Right atrium auricular region (tissue), 2 donors: ENCODE results near the gene UHRF1. TPM values are rescaled to one million over a fixed set of nuclear protein-coding genes. Genes with fewer than 3 reads are reported as not detected.
"Not testable (repeated sequence)": the region's sequence is repeated elsewhere in the genome, so short reads cannot be mapped to it uniquely, and the experiment has no call there.

Source experiments
- DNase-seq: peaks from one replicate; pipeline ENCODE4 v3.0.0-alpha.2; 2019; ENCODE audit warnings: low spot score
- H3K27ac ChIP-seq, 2 donors: fragments of 200-600 bp; sonication (generic); 1 replicate in 1 of 2; 2 replicates in 1 of 2; pipeline ENCODE4 v1.5.1; 2016 to 2019
- H3K27me3 ChIP-seq, 2 donors: fragments of 200-600 bp; sonication (generic); one replicate each; pipeline versions ENCODE4 v1.5.1 to v1.6.0; 2017 to 2019
- H3K36me3 ChIP-seq: fragments of 200-600 bp; sonication (generic); one replicate; pipeline ENCODE4 v1.5.1; 2016
- H3K4me1 ChIP-seq, 2 donors: fragments of 200-600 bp; sonication (generic); one replicate each; pipeline versions ENCODE4 v1.5.1 to v1.6.0; 2017 to 2019
- H3K4me3 ChIP-seq, 2 donors: fragments of 200-600 bp; sonication (generic); 1 replicate in 1 of 2; 2 replicates in 1 of 2; pipeline ENCODE4 v1.5.1; 2017 to 2019; ENCODE audit warnings: mild to moderate bottlenecking in 1 of 2, moderate library complexity in 1 of 2
- H3K9me3 ChIP-seq, 2 donors: fragments of 200-600 bp; sonication (generic); one replicate each; pipeline ENCODE4 v1.5.1; 2019
- total RNA-seq, 2 donors: library from RNA; depleted of rRNA; stranded (reverse); fragments of >200 nt; gene quantifications; one replicate each; pipeline ENCODE4 v1.1.0, GENCODE V29; 2016
- TF ChIP-seq, protein P1 (sequence below), 2 donors: fragments of 200-600 bp; sonication (generic); IDR thresholded peaks; one replicate each; pipeline ENCODE4 v1.5.1; 2019; ENCODE audit warnings: antibody characterized with exemption in 2 of 2

UHRF1 gene
- total RNA-seq, 2 donors from 2014 or later, result 0.28 to 0.33 TPM

DNA sequence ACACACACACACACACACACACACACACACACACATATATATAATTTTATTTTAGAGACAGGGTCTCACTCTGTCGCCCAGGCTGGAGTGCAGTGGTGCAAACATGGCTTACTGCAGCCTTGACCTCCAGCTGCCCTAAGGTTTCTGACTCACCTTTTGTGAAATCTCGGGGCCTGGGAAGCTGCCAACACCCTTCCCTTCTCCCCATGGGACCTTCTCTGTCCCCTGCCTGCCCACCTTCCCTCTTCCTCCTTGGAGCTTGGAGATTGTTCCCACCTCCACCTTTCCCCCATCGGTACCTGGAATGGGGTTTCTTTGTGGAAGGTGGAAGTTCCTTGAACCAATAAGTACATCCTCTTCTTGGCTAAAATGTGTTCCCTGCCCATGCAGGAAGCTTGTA lies 12.9 kb upstream of the UHRF1 start:
- no peaks in the 10 kb centered on the region for H3K9me3 ChIP-seq
- no peaks in the 10 kb centered on the region for H3K27me3 ChIP-seq
- DNase-seq, result no peak
- H3K36me3 ChIP-seq, result no peaks in the 10 kb centered on the region
- H3K4me3 ChIP-seq, result no peak overlapping the region
- no peak overlapping the region for H3K27ac ChIP-seq
- no peaks in the 10 kb centered on the region for H3K4me1 ChIP-seq
- TF ChIP-seq, protein P1, sequence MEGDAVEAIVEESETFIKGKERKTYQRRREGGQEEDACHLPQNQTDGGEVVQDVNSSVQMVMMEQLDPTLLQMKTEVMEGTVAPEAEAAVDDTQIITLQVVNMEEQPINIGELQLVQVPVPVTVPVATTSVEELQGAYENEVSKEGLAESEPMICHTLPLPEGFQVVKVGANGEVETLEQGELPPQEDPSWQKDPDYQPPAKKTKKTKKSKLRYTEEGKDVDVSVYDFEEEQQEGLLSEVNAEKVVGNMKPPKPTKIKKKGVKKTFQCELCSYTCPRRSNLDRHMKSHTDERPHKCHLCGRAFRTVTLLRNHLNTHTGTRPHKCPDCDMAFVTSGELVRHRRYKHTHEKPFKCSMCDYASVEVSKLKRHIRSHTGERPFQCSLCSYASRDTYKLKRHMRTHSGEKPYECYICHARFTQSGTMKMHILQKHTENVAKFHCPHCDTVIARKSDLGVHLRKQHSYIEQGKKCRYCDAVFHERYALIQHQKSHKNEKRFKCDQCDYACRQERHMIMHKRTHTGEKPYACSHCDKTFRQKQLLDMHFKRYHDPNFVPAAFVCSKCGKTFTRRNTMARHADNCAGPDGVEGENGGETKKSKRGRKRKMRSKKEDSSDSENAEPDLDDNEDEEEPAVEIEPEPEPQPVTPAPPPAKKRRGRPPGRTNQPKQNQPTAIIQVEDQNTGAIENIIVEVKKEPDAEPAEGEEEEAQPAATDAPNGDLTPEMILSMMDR (IDR thresholded peaks at IDR 0.05), result no peak

DNA sequence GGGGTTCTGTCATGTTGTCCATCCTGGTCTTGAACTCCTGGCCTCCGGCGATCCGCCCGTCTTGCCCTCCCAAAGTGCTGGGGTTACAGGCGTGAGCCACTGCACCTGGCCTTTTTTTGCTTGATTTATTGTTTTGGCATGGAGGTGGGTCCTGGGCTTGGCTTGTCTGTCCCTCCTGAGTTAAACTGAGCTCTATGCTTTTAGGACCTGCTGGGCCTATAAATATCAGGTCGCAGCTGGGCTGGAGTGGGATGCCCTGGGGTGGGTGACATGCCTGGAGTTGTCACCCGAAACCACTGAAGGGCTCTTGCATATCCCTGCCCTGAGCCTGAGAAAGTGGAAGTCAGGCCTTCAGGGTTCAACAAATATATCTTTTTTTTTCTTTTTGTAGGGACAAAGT lies 12.2 kb upstream of the UHRF1 start:
- no peaks in the 10 kb centered on the region for H3K4me1 ChIP-seq
- no peak for DNase-seq

DNA sequence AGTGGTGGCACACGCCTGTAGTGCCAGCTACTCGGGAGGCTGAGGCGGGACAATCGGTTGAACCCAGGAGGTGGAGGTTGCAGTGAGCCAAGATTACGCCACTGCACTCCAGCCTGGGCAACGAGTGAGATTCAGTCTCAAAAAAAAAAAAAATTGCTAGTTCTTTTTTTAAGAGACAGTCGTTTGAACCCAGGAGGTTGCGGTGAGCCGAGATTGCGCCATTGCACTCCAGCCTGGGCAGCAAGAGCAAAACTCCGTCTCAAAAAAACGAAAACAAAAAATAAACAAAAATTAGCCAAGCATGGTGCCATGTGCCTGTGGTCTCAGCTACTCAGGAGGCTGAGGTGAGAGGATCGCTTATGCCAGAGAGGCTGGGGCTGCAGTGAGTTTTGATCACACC lies 8.4 kb upstream of the UHRF1 start:
- H3K4me3 ChIP-seq, H3K9me3 ChIP-seq, H3K4me1 ChIP-seq, H3K27me3 ChIP-seq, DNase-seq, H3K27ac ChIP-seq, H3K36me3 ChIP-seq: not testable (repeated sequence)

More for the DNA sequence above, 12.2 kb upstream of the UHRF1 start:
- no peaks in the 10 kb centered on the region for H3K27me3 ChIP-seq
- no peaks in the 10 kb centered on the region for H3K36me3 ChIP-seq
- no peaks in the 10 kb centered on the region for H3K9me3 ChIP-seq
- H3K4me3 ChIP-seq, result no peak overlapping the region
- no peak overlapping the region for H3K27ac ChIP-seq
- TF ChIP-seq, protein P1 (IDR thresholded peaks at IDR 0.05), result no peak

DNA sequence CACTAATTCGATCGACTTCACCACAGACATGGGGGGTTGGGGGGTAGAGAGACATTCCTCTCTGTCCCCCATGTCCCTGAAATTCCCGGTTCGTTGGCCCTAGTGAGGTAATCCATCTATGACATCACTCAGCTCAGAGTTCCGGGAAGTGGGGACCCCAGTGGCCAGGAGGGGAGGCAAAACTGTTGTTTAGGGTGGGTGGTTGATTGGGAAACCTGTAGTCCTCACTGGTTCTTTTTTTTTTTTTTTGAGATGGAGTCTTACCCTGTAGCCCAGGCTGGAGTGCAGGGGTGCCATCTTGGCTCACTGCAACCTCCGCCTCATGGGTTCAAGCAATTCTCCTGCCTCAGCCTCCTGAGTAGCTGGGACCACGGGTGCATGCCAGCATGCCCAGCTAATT lies 6.5 kb upstream of the UHRF1 start, which contains the start of gene ARRDC5:
Gene ARRDC5, minus strand, starts transcription at position 101 of the 400 bp plus-strand sequence. Its CDS starts 71 bp downstream, at position 30.
- no peak for DNase-seq
- no peaks in the 10 kb centered on the region for H3K4me1 ChIP-seq
- TF ChIP-seq, protein P1 (IDR thresholded peaks at IDR 0.05), result no peak
- no peaks in the 10 kb centered on the region for H3K9me3 ChIP-seq
- no peak within 1 kb of the TSS for H3K27ac ChIP-seq
- H3K27me3 ChIP-seq, result no peaks in the 10 kb centered on the region
- H3K36me3 ChIP-seq, result no peaks in the 10 kb centered on the region
- no peak within 1 kb of the TSS for H3K4me3 ChIP-seq

DNA sequence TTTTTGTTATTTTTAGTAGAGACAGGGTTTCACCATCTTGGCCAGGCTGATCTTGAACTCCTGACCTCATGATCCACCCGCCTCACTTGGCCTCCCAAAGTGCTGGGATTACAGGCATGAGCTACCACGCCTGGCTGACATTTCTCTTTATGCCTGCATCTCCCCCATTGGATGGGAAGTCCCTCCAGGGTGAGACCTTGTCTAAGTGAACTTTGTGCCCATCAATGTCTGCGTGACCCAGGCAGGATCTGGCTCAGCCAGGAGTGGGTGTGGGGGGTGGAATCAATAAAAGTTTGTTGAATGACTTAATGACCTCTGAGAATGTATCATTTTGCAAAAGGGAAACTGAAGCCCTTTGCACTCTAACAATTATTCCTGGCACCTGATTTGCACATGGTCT lies 4.8 kb upstream of the UHRF1 start:
- DNase-seq, result no peak
- no peak overlapping the region for H3K4me3 ChIP-seq
- H3K27me3 ChIP-seq, result no peaks in the 10 kb centered on the region
- H3K4me1 ChIP-seq, result peaks cover 0 to 5% of the 10 kb centered on the region in 2 donors
- no peak overlapping the region for H3K27ac ChIP-seq
- no peaks in the 10 kb centered on the region for H3K9me3 ChIP-seq
- TF ChIP-seq, protein P1 (IDR thresholded peaks at IDR 0.05), result no peak
- no peaks in the 10 kb centered on the region for H3K36me3 ChIP-seq

DNA sequence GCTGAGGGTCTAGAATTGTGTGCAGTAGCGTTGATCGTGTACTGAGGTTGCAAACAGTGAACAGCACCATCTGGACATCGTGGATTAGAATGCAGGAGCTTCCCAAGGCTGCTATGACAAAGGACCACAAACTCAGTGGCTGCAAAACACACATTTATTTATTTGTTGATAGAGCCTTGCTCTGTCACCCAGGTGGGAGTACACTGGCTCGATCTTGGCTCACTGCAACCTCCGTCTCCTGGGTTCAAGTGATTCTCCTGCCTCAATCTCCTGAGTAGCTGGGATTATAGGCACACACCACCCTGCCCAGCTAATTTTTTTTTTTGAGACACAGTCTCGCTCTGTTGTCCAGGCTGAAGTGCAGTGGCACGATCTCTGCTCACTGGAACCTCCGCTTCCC lies 2.3 kb upstream of the UHRF1 start:
- no peaks in the 10 kb centered on the region for H3K9me3 ChIP-seq
- no peak for DNase-seq
- no peaks in the 10 kb centered on the region for H3K36me3 ChIP-seq
- H3K27me3 ChIP-seq, result no peaks in the 10 kb centered on the region
- peaks cover 0 to 24% of the 10 kb centered on the region in 2 donors for H3K4me1 ChIP-seq
- no peak overlapping the region for H3K27ac ChIP-seq
- TF ChIP-seq, protein P1 (IDR thresholded peaks at IDR 0.05), result no peak
- no peak overlapping the region for H3K4me3 ChIP-seq
